Measurements from ENCODE around the gene CENPB.
A peak's percentile ranks its signal among the peaks of the same experiment; 100 is the strongest.
"Not testable (repeated sequence)": the region's sequence is repeated elsewhere in the genome, so short reads cannot be mapped to it uniquely, and the experiment has no call there.

The CENPB gene, protein sequence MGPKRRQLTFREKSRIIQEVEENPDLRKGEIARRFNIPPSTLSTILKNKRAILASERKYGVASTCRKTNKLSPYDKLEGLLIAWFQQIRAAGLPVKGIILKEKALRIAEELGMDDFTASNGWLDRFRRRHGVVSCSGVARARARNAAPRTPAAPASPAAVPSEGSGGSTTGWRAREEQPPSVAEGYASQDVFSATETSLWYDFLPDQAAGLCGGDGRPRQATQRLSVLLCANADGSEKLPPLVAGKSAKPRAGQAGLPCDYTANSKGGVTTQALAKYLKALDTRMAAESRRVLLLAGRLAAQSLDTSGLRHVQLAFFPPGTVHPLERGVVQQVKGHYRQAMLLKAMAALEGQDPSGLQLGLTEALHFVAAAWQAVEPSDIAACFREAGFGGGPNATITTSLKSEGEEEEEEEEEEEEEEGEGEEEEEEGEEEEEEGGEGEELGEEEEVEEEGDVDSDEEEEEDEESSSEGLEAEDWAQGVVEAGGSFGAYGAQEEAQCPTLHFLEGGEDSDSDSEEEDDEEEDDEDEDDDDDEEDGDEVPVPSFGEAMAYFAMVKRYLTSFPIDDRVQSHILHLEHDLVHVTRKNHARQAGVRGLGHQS

DNA sequence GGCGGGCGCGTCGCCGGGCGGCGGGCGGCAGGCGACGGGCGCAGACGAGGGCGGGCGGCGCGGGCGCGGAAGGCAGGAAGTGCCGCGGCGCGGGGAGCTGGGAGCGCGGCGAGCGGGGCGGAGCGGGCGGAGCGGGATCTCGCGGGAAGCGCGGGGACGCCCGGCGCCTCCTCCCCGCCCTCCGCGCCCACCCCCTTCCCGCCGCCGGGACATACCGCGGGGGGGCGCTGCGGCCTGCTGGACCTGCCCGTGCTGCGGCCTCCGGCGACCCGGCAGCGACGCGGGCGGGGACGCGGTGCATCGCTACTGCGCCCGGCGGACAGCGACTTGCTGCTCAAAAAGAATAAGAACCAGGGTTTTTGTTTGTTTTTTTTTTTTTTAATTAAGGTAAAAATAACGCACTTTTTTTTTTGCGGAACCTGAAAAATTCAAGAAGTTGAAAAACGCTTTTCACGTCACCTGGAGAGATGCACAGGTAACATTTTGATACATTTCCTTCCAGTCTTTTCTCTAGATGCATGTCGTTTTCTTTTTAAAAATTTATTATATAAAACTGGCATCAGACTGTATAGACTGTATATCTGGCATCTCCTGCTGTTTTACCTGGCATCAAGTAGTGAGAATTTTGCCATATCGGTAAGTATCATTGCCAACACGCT, at the start of gene CENPB:
TSS of gene CENPB (minus strand) at position 76 of the 659 bp plus-strand sequence. CDS start 257 bp downstream, outside the sequence.
- Mint-ChIP-seq H3K36me3 (ENCODE audit: low read depth) (peaks cover 6% of the 10 kb centered on the region), H3K27ac (peak within 1 kb of the TSS; percentile 87), H3K4me3 (peak within 1 kb of the TSS; percentile 88), H3K9me3 (no peaks in the 10 kb centered on the region), H3K27me3 (no peaks in the 10 kb centered on the region), H3K4me1 (ENCODE audit: low read depth) (peaks cover 34% of the 10 kb centered on the region)

DNA sequence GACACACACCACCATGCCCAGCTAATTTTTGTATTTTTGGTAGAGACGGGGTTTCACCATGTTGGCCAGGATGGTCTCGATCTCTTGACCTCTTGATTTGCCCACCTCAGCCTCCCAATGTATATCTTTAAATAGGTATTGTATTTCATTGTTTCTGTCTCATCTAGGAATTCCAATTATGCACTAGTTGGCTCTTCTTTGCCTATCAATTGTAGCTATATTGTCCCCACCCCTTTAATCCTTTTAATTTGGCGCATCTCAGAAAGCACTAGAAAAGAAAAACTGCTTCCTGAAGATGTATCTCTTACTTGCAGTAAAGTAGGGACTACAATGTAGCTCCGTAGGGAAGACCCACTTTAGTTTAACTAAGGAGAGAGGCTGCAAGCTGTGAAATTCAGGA, 49.6 kb upstream of the CENPB start:
- H3K36me3 Mint-ChIP-seq (ENCODE audit: low read depth) = no peaks in the 10 kb centered on the region
- H3K27me3 Mint-ChIP-seq = no peaks in the 10 kb centered on the region
- H3K27ac Mint-ChIP-seq = no peak overlapping the region
- H3K4me1 Mint-ChIP-seq (ENCODE audit: low read depth) = no peaks in the 10 kb centered on the region
- H3K4me3 Mint-ChIP-seq = no peak overlapping the region
- no peaks in the 10 kb centered on the region for H3K9me3 Mint-ChIP-seq

DNA sequence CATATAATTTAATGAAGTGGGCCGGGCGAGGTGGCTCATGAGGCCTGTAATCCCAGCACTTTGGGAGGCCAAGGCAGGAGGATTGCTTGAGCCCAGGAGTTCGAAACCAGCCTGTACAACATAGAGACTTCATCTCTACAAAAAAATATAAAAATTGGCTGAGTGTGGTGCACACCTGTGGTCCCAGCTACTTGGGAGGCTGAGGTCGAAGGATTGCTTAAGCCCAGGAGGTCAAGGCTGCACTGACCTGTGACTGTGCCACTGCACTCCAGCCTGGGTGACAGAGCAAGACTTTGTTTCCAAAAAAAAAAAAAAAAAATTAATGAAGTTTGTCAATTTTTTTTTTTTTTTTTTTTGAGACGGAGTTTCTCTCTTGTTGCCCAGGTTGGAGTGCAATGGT, 43.4 kb upstream of the CENPB start:
- not testable (repeated sequence) for H3K4me3 Mint-ChIP-seq; H3K9me3 Mint-ChIP-seq; H3K4me1 Mint-ChIP-seq (ENCODE audit: low read depth); H3K36me3 Mint-ChIP-seq (ENCODE audit: low read depth); H3K27me3 Mint-ChIP-seq; H3K27ac Mint-ChIP-seq

DNA sequence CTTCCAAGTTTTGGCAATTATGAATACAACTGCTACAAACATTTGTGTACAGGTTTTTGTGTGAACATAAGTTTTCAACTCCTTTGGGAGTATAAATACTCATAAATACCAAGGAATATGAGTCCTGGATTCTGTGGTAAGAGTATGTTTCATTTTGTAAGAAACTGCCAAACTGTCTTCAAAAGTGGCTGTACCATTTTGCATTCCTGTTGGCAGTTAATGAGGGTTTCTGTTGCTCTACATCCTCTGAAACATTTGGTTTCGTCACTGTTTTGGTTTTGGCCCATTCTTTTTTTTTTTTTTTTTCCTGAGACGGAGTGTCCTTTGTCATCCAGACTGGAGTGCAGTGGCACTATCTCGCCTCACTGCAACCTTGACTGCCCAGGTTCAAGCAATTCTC, 42.3 kb upstream of the CENPB start:
- Mint-ChIP-seq H3K9me3 (no peaks in the 10 kb centered on the region), H3K27me3 (no peaks in the 10 kb centered on the region), H3K4me1 (ENCODE audit: low read depth) (peaks cover 3% of the 10 kb centered on the region), H3K4me3 (no peak overlapping the region), H3K27ac (no peak overlapping the region), H3K36me3 (ENCODE audit: low read depth) (peaks cover 7% of the 10 kb centered on the region)

DNA sequence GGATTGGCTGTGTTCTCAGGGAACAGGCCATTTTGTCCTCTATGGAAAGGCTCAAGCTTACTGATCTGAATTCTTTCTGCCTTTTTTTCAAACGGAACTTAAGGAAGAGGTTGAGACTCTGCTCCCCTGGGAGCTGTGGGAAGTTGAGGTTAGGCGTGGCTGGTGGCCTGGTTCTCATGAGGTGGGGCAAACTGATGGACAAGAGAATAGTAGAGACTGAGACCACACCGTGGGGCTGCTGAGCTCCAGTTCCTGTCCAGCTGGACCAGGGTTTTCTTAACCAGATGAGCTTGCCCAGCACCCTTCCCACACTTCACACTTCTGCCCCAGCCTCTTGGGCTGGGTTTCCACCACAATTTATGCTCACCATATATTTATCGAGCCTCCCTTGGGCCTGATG, 39.9 kb upstream of the CENPB start:
- no peaks in the 10 kb centered on the region for H3K27me3 Mint-ChIP-seq
- H3K36me3 Mint-ChIP-seq (ENCODE audit: low read depth) = peaks cover 7% of the 10 kb centered on the region
- H3K4me1 Mint-ChIP-seq (ENCODE audit: low read depth) = peaks cover 10% of the 10 kb centered on the region
- no peak overlapping the region for H3K4me3 Mint-ChIP-seq
- H3K27ac Mint-ChIP-seq = no peak overlapping the region
- no peaks in the 10 kb centered on the region for H3K9me3 Mint-ChIP-seq

DNA sequence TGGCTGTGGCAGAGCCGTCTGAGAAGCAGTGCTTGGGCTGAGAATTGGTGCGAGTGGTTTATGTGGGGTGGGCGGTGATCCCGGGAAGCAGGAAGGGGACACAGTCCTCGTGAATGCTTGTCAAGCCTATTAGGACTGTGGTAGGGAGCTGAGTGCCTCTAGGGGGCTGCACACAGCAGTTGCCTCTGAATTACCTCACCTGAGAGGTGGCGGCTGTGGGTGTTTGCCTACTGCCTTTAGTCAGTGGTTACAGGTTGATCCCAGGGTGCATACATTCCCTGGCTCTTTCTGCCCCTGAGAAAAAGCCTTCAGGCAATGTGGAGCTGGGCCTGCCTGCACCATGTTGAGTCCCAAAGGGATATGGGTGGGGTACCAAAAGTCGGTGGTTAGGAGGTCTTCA, 39.0 kb upstream of the CENPB start:
- H3K27me3 Mint-ChIP-seq = no peaks in the 10 kb centered on the region
- H3K36me3 Mint-ChIP-seq (ENCODE audit: low read depth) = peaks cover 6% of the 10 kb centered on the region
- no peaks in the 10 kb centered on the region for H3K9me3 Mint-ChIP-seq
- H3K4me3 Mint-ChIP-seq = no peak overlapping the region
- peaks cover 16% of the 10 kb centered on the region for H3K4me1 Mint-ChIP-seq (ENCODE audit: low read depth)
- H3K27ac Mint-ChIP-seq = no peak overlapping the region

DNA sequence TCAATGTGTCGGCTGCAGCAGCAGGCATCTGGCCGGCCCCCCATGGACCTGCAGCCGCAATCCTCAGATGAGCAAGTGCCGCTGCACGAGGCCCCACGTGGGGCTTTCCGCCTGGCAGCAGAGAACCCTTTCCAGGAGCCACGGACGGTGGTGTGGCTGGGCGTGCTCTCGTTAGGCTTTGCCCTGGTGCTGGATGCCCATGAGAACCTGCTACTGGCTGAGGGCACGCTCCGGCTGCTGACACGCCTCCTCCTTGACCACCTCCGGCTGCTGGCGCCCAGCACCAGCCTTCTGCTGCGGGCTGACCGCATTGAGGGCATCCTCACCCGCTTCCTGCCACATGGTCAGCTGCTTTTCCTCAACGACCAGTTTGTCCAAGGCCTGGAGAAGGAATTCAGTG, 37.3 kb upstream of the CENPB start:
- peaks cover 4% of the 10 kb centered on the region for H3K36me3 Mint-ChIP-seq (ENCODE audit: low read depth)
- H3K27me3 Mint-ChIP-seq = no peaks in the 10 kb centered on the region
- H3K27ac Mint-ChIP-seq = no peak overlapping the region
- H3K9me3 Mint-ChIP-seq = no peaks in the 10 kb centered on the region
- peaks cover 28% of the 10 kb centered on the region for H3K4me1 Mint-ChIP-seq (ENCODE audit: low read depth)
- no peak overlapping the region for H3K4me3 Mint-ChIP-seq

DNA sequence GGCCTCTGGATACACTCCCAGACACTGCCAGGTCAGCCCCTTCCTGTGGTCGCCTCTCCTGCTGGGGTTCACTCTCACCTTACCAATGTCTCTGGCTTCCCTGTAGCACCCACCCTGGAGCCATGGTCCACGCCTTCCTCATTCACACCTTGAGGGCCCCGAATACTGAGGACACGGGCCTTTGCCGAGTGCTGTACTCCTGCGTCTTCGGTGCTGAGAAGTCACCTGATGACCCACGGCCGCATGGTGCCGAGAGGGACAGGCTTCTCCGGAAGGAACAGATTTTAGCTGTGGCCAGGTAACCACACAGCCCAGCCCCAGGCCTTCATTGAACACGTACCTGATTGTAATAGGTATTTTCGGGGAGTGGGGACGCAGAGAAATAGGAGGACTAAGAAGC, 35.5 kb upstream of the CENPB start:
- H3K9me3 Mint-ChIP-seq = no peaks in the 10 kb centered on the region
- peak overlapping the region; percentile 93 for H3K27ac Mint-ChIP-seq
- H3K27me3 Mint-ChIP-seq = no peaks in the 10 kb centered on the region
- H3K4me1 Mint-ChIP-seq (ENCODE audit: low read depth) = peaks cover 38% of the 10 kb centered on the region
- peaks cover 2% of the 10 kb centered on the region for H3K36me3 Mint-ChIP-seq (ENCODE audit: low read depth)
- H3K4me3 Mint-ChIP-seq = peak overlapping the region; percentile 96

DNA sequence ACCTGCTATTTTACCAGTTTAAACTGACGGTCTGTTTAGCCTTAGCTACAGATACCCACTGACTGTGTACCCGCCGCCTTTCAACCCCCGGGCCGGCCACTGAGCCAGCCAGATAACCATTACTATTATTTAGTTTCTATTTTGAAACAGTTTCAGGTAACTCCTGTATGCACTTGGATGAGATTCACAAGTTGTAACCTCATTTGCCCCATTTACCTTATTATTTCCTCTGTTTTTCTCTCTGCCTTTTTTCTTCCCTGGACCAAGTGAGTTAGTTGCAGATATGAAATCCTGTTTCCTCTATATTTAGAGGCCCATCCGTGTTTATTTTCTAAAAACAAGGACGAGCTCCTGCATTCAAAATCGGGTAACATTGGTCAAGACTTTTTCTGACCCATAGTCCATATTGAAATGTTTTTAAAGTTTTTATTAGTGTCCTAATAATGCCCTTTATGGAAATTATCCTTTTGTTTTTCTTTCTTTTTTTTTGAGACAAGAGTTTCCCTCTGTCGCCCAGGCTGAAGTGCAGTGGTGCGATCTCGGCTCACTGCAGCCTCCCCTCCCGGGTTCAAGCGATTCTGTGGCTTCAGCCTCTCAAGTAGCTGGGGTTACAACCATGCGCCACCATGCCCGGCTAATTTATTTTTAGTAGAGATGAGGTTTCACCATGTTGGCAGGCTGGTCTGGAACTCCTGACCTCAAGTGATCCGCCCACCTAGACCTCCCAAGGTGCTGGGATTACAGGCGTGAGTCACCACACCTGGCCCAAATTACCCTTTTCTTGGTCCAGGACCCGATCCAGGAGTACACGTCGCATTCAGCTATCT, 34.6 kb upstream of the CENPB start:
- Mint-ChIP-seq H3K4me3 (peak overlapping the region; percentile 96), H3K27me3 (no peaks in the 10 kb centered on the region), H3K4me1 (ENCODE audit: low read depth) (peaks cover 42% of the 10 kb centered on the region), H3K36me3 (ENCODE audit: low read depth) (no peaks in the 10 kb centered on the region), H3K9me3 (no peaks in the 10 kb centered on the region), H3K27ac (peak overlapping the region; percentile 93)

DNA sequence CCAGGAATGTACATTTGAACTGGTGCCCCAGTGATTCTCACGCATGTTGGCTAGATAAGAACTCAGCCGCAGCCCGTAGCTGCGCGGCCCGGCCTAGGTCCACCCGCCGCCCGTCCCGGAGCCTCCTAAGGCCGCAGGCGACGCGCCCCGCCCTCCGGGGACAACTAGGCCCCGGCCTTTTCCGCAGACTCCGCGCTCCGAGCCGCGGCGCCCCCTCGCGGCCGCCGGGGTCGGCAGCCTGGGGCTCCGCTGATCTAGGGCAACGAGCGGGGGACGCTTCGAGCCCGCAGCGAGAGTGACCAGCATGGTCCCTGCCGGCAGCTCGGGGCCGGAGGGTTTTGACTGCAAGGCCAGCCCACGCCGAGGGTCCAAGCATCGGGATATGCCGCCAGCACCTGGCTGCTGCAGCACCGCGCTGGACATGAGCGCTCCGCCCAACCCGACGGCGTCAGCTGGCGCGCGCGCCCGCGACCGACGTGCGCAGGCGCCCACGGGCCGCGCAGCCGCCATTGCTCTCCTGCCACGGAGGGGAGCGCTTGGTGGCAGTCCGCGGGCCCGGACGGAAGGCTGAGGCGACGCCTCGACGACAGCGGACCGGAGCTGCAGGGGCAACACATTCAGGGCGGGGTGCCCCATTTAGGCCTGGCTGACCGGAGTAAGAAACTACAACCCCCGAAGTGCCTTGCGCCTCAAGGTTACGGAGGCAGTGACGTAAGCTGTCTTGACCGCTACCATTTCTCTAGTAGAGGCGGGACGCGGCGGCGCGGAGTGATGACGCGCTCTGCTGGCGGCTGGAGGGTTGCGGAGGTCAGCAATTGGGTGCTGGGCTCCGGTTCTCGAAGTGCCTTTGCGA, 33.7 kb upstream of the CENPB start, which contains the start of gene AP5S1:
TSS of gene AP5S1 (plus strand) at position 500 of the 853 bp plus-strand sequence. CDS start 1,571 bp downstream, outside the sequence.
- no peaks in the 10 kb centered on the region for H3K9me3 Mint-ChIP-seq
- peak within 1 kb of the TSS; percentile 96 for H3K4me3 Mint-ChIP-seq
- H3K27me3 Mint-ChIP-seq = no peaks in the 10 kb centered on the region
- peak within 1 kb of the TSS; percentile 93 for H3K27ac Mint-ChIP-seq
- H3K36me3 Mint-ChIP-seq (ENCODE audit: low read depth) = no peaks in the 10 kb centered on the region
- peaks cover 50% of the 10 kb centered on the region for H3K4me1 Mint-ChIP-seq (ENCODE audit: low read depth)

DNA sequence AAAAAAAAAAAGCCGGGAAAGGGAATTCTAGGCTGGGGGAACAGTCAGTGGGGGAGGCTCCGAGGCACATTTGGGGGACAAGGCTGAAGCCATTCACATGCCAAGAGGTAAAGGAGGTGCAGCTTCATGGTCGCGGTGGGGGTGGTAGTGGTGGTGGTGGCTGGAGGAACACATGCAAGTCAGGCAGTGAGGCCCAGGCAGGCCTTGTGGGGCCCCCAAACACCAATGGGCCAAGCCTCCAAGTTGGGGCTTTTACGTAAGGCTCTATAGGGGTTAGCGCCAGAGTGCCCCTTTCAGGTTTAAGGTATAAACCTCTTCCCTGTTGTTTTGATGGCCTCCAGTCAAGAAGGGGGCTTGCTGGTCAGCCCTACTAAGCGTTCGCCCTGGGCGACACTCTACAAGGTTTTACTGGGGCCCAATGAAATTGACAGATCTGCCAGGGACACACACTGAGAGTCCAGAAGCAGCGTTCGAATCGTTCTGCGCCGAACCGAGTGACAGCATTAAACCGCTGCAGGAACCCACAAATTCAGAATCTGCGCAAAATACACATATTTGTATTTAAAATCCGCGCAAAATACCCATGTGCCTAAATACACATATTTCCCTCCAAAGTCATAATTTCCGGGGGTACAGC, 33.0 kb upstream of the CENPB start:
- Mint-ChIP-seq H3K36me3 (ENCODE audit: low read depth) (no peaks in the 10 kb centered on the region), H3K4me1 (ENCODE audit: low read depth) (peaks cover 56% of the 10 kb centered on the region), H3K27ac (peak overlapping the region; percentile 87)

DNA sequence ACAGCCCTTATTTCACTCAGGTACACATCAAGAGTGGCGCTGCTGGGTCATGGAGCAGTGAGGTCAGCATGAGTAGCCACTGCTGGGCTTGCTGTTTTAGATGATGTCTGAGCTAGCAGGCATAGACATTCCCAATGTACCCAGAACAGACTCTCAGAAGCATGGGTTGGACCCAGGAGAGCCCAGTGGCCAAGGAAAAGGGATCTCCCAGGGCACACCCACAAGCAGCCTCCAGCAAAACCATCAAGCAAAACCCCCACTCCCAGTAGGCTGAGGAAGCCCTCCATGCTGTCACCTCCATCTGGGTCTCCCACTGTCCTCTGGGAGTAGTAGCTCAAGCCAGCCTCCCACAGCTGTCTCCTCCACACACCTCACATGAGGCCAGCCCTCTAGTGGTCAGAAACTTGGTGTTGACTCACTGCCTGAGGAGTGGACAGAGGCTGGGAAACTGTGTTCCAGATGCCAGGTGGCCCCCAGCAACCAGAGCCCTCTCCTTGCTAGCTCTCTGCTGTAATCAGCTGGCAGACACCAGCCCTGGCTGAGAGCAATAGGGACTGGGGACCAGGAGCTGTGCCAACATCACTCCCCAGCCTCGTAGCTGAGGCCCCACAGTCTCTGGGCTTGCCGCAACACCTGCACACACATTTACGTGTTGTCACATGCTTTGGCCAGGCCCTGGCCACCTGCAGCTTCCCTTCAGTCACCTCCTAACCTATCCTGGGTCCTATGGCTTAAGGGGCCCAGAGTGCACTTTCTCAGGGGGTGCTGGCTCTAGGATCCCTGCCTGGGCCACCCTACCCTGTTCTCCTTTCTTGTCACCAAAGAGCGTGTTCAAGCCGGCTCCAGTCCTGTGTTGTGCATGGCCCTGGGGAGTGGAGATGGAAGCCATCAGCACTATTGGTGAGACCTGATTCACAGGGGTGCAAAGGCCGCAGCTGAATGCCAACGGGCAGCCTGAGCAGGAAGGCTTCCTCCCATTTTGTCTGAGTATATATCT, 31.9 kb upstream of the CENPB start:
- H3K36me3 Mint-ChIP-seq (ENCODE audit: low read depth) = no peaks in the 10 kb centered on the region
- no peaks in the 10 kb centered on the region for H3K27me3 Mint-ChIP-seq
- H3K9me3 Mint-ChIP-seq = no peaks in the 10 kb centered on the region
- H3K27ac Mint-ChIP-seq = no peak overlapping the region
- peaks cover 63% of the 10 kb centered on the region for H3K4me1 Mint-ChIP-seq (ENCODE audit: low read depth)
- peak overlapping the region; percentile 35 for H3K4me3 Mint-ChIP-seq

More for the DNA sequence above, 33.0 kb upstream of the CENPB start:
- Mint-ChIP-seq H3K27me3 (no peaks in the 10 kb centered on the region), H3K9me3 (no peaks in the 10 kb centered on the region), H3K4me3 (peak overlapping the region; percentile 96)

All from stimulated activated naive CD8-positive, alpha-beta T cell treated with anti-CD3 and anti-CD28 coated beads, Interleukin-15, Interleukin-2, amounts not matched to agents 100 ng/mL and 50 ng/mL, for 24 hours (primary cell).